Activated T-cell treated with anti-CD3 and anti-CD28 coated beads for 4 hours (primary cell): ENCODE measurements around the gene TK1.
A peak's percentile ranks its signal among the peaks of the same experiment; 100 is the strongest.
"Not testable (repeated sequence)": the region's sequence is repeated elsewhere in the genome, so short reads cannot be mapped to it uniquely, and the experiment has no call there.

ENCODE experiments used
- DNase-seq: peaks from one replicate; pipeline ENCODE4 v3.0.0-alpha.2; 2020

TK1 gene

DNA sequence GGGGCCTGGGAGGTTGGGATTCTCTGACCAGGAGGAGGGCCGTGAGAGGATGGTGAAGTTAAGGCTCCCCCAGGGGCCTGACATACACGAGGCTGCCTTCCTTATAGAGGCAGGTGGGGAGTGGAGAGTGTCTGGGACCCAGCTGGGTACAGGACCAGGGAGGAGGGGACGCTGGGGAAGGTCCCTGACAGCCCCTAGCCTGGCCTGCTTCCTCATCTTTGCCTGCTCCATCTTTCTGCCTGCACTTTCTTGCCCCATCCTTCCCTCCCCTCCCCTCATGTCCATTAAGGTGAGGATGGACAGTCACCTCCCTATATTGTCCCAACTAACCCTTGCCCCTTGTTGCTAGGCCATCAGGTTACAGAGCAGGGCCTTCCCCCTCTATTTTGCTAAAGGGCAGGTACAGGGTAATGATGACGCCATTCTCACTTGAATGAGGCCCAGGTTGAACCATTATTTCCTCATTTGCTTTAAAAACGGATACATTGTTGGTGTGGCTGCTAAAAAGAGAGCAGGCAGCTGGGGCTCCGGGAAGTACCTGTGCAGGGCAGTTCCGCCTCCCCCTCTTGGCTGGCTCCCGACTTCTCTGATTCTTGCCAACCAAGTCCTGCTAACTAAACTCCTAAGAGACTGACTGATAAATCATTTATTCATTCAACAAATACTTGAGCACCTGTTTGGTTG, 39.4 kb downstream of the TK1 start:
- no peak for DNase-seq

DNA sequence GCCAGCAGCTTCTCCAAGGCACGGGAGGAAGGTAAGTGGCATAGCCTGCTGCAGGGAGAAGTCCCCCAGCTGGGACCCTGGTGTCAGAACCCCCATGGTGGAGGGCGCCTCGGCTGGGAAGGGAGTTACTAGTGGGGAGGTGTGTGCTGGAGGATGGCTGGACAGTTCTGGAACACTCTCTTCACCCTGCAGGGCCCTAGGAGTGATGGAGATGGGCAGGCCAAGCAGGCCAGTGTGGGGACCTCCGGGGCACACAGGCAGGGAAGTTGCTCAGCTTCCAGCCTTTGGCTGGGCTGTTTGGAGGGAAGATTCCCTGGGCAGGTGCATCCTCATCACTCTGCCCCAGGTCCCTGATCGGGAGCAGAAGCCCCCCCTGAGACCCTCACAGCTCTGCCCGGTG, 40.0 kb downstream of the TK1 start:
- DNase-seq = no peak

DNA sequence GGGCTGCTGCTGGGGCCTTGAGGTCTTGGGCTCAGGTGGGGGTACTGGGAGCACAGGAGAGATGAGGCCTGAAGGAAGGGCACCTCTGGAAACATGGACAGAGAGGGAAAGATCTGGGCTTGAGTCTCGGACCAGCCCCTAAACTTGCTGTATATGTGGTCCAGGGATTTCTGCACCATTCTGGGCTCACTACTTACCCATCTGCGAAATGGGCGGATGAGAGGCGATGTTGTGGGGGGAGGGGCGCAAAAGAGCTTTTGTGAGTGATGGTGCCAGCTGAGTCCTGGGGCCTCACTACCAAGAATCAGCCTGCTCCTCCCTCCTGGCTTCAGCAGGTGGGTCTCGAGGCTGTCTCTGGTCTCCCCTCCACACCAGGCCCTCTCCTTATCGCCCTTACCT, 40.4 kb downstream of the TK1 start:
- no peak for DNase-seq

DNA sequence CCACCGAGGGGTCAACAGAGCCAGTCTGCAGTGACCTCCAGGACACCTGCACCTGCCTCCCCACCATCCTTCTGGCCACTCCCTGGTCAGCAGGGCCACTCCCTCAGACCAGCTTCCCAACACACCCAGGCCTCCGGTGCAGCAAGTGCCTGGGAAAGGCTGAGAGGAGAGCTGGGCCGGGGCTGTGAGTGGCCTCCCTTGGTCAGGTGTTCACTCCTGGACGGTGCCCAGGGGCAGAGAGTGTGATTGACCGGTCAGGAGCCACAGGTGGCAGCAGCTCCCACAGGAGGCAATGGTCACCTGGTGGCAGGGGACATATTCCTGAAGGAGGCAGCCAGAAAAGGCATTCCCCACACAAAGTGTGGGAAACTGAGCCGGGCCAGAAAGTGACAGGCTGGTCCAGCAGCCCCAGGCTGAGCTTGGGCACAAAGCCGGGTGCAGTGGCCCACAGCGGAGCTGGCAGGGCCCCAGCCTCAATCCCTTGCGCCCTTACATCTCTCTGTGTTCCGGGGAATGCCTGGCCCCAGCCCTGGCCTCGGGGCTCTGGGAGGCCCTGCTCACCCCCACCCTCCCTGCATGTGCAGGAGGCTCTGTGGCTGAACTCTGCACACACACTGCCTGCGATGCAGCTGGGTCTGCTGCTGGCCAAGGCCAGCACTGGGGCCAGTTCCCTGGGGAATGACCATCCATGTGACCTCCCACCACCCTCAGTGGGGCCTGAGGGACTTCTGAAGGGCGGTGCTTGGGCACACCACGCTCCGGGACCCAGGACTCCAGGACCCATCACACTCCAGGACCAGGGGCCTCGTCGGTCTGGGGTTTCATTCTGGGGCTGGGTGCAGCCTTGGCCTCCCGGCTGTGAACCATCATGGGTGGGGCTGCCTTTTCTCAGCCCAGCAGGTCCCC, 41.9 kb downstream of the TK1 start:
- no peak for DNase-seq

DNA sequence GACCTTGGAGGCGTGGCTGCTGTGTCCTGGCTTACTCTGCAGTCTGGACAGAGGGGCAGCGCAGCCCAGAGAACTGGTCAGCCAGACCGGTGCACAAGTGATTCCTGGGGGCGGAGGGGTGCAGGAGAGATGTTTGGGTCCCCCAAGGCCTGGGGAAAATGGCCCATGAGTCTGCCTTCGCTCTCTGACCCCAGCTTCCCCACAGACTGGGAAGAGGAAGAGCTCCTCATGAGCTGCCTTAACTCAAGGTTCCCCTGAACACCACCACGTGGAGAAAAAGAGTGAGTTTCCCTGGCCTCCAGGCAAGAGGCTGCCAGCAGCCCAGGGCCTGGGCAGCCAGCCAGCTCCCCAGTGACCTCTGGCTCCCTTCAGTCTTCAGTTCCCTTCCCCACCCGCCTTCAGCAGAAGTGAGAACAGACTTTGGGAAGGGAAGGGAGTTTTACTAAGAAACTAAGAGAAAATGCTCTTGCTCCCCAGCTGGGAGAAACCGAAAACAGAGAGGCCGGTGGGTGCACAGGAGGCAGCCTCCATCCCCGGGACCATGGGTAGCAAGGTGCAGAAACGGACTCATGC, 42.6 kb downstream of the TK1 start:
- no peak for DNase-seq

DNA sequence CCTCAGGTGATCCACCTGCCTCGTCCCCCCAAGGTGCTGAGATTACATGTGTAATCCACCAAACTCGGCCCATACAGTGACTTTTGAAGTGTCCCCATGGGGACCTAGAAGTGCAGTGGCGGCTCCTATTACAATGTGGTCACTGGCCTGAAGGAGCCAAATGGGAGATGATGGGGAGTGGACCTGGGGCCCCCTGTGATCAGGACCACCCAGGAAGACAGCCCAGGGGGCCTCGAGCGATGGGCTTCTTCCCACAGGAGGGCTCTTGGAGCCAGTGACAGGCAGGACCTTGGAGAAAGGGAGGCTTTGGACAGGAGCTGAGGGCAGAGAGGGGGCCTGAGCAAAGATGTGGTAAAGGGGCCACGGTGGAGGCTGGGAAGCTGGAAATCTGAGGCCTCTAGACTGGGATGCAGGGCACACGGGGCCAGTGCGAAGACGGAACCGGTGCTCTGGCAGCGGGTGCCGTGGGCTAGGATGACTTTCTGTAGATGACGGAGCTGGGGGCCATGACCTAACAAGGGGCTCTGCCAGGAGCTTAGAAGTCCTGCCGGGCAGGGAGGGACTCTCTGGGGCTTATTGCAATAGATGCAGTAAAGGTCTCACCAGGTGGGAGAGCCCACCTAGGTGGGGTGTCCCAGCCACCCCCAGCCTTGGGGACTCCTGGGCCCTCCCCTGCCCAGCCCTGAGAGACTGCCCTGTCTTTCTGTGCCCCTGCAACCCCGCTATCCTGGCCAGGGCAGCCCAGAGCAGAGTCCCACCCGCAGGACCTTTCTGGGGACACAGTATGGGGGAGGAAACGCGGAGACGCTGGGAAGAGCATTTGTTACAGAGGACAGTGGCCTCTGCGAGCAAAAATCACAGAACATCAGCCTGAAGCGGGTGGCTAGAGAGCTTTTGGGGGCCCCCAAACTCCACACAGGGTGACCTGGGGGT, 43.4 kb downstream of the TK1 start:
- no peak for DNase-seq

DNA sequence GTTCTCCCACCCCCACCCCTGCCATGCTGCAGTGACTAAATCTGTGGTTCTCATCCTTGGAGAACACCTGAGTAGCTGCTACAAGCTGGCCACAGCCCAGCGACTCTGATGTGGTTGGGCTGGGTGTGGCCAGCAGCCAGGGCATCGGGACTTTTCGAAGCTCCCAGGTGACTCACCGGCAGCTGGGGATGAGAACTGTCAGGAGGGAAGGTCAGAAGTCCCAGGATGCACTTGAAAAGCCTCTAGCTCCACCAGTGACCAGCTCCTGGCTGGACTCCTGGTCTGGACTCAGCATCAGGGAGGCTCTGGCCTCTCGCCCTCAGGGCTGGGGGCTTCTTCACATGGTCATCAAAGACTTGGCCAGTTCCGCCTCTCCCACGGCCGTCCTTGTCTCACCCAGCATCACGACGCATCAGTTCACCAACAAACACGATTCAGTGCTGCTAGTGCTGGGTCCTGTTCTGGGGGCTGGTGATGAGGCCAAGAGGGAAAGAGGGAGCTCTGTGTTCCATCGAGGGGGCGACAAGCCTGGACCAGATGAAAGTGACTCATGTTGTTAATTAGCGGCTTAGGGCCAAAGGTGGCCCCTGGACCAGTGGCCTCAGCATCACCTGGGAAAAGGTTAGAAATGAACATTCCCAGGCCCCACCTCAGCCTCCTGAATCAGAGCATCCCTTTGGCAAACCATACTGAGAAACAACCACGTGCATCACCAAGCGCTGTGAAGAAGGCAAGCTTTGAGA, 44.6 kb downstream of the TK1 start:
- no peak for DNase-seq

DNA sequence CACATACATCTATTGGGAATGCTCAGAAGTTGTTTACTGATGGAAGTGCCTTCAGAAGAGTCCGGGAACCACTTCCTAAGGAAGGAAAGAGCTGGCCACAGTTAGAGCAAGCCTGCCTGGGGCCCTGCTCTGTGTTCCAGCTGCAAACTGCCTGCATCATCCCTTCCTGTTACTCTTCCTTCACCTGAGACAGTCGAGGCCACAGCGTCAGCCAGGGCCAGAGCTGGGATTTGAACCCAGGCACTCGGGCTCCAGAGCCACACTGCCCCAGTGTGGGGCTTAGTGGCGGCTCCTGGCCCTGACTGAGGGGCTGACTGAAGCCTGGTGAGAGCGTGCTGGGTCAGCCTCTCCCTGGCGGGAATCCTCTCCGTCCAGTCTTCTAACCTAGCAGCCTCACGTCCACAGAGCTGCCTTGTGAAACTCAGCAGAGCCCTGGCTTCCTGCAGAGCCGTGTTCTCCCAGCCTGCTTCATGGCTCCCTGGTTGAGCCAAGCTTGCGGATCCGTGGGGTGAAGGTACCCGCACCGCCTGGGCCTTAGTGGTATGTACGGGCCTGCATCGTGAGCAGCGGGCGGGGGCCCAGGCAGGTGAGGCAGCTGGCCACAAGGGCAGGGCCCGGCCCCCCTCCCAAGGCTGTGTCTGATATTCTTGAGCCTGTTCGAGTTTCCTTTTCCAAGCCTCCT, 45.3 kb downstream of the TK1 start:
- DNase-seq = no peak

DNA sequence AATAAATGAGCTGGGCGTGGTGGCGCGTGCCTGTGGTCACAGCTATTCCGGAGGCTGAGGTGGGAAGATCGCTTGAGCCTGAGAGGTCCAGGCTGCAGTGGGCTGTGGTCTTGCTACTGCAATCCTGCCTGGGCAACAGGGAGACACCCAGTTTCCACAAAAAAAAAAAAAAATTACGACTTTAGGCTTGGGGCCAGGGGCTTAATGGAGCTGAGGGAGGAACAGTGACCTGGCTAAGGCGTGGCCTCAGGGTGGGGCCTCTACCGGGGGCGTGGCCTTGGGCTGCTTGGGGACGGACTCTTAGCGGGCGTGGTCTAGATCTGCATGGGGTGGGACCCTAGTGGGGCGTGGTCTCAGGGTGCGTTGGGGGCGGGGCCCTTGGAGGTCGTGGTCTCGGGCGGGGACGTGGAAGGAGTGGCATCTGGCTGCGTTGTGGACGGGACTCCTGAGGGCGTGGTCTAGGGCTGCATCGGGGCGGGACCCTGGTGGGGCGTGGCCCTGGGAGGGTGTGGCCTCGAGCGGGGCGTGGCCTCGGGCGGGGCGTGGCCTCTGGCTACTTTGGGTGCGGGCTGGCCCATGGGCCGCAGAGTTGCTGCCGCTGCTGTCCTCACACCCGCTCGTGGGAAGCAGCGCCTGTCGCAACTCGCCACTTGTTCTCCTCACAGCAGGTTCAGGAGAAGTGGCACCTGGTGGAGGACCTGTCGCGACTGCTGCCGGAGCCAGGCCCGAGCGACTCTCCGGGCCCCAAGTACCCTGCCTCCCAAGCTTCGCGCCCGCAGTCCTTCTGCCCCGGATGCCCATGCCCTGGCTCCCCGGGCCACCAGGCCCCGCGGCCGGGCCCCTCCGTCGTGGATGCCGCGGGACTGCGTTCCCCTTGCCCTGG, 46.4 kb downstream of the TK1 start:
- peak; percentile 86 for DNase-seq

DNA sequence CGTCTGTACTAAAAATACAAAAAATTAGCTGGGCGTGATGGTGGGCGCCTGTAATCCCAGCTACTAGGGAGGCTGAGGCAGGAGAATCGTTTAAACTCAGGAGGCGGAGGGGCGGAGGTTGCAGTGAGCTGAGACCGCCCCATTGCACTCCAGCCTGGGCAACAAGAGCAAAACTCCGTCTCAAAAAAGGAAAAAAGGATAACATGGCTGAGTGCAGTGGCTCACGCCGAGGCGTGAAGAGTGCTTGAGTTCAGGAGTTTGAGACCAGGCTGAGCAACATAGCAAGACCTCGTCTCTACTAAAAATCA, 47.0 kb downstream of the TK1 start:
- not testable (repeated sequence) for DNase-seq

DNA sequence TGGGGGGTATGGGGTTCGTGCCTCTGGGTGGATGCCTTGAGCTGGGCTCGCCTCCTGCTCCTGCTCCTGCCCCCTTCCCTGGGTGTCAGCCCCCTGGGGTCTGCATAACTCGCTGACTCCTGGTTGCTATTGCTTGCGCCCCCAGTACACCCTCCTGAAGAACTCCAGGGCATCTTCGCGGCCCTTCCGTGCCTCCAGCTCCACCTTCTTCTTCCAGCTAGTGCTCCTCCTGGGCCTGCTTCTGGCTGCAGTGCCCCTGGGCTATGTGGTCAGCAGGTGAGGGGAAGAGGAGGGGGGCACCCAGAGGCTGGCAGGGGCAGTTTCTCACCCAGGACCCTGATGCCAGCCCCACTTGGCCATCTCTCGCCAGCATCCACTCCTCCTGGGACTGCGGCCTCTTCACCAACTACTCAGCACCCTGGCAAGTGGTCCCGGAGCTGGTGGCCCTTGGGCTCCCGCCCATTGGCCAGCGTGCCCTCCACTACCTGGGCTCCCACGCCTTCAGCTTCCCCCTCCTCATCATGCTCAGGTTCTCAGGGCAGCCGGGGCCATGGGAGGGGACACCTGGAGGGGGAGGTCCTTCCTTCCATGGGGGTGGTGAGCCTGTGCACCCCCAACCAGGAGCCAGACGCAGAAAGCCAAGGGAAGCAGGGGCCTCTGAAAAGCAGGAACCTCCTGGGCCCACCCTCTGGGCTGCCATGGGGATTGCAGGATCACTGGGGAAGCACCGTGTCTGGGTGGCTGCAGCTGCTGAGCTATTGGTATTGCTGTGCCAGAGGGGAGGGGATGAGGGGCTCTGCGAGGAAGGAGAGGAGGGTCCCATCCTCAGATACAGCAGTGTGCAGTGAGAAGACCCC, 48.4 kb downstream of the TK1 start:
- DNase-seq = no peak

DNA sequence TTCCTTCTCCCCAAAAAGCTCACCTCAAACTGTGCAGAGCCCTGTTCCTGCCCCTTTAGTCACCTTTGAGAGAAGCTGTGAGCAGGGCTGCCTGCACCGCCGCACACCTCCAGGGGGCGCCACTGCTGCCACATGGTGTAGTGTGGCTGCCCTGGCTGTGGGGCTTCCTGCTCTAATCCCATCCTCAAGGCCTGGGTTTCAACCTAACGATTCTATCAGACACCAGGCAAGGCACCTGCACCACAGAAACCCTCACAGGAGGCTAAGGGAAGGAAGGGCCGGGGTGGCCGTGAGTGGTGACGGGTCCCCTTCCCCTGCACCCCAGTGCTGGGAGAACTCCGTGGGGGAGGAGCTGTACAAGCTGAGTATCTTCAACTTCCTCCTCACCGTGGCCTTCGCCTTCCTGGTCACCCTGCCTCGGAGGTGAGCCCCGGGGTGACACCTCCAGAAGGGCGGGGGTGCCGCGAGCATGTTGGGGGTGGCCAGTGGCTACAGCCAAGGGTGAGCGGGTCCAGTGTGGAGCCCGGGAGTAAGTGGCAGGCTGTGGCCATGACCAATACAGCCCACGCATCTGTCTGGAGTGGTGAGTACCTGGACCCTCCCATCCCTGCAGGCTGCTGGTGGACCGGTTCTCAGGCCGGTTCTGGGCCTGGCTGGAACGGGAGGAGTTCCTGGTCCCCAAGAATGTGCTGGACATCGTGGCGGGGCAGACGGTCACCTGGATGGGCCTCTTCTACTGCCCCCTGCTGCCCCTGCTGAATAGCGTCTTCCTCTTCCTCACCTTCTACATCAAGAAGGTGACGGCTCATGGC, 49.3 kb downstream of the TK1 start:
- no peak for DNase-seq

DNA sequence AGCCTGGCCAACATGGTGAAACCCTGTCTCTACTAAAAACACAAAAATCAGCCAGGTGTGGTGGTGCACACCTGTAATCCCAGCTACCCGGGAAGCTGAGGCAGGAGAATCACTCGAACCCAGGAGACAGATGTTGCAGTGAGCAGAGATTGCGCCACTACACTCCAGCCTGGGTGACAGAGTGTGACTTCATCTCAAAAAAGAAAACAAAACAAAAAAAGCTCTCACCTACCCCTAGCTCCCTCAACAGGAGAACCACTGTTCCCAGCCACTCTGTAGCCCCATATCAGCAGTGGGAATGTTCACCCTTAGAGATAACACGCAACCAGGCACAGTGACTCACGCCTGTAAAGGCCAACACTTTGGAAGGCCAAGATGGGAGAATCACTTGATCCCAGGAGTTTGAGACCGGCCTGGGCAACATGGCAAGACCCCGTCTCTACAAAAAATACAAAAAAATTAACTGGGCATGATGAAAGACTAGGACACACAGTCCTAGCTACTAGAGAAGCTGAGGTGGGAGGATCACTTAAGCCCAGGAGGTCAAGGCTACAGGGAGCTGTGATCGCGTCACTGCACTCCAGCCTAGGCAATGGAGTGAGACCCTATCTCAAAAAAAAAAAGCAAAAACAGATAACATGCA, 50.9 kb downstream of the TK1 start:
- no peak for DNase-seq

DNA sequence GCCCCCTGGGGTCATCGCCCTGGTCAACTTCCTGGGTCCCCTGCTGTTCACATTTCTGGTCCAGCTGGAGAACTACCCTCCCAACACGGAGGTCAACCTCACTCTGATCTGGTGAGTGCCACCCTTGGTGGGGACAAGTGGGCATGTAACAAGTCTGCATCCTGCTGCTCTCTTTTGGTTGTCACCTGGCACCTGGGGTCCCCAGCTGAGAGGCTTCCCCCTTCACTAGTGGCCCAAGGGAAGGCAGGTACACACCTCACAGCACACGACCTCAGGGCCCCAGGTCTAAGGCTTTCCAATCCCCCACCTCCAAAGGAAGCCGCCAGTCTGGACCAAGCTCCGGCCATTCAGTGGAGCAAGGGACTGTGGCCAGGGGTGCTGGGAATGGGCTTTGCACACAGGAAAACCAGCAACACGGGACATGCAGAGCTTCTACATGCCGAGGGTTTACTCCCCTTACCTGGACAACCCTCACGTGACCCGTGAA, 51.9 kb downstream of the TK1 start:
- no peak for DNase-seq

DNA sequence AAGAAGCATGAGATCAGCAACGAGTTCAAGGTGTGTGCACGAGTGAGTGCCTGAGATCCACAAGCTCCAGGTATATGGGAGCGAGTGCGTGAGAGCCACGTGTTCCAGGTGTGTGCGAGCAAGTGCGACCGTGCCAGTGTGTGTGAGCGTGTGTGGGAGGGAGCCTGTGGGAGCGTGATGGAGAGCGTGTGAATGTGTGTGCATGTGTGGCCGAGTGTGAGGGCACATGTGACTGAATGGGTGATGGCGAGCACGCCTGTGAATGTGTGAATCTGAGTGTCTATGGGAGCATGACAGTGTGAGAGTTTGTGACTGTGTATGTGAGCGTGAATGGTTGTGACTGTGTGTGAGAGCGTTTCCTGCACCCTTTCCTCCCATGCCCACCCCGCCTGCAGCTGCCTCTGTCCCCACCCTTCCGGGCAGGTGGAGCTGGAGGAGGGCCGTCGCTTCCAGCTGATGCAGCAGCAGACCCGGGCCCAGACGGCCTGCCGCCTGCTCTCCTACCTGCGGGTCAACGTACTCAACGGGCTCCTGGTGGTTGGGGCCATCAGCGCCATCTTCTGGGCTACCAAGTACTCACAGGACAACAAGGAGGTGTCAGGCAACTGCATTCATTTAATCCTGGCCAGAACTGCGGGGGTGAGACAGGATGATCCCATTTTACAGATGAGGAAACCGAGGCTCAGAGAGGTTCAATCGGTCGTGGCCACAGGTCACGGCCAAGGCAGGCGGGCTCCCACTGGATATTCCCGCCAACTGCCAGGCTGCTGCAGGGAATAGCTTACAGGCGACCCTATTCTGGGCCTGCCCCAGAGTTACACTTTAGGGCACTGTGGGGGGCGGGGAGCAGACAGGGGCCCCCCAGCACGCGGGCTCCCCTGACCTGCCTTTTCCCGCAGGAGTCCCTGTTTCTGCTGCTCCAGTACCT, 52.6 kb downstream of the TK1 start:
- DNase-seq = peak; percentile 56

DNA sequence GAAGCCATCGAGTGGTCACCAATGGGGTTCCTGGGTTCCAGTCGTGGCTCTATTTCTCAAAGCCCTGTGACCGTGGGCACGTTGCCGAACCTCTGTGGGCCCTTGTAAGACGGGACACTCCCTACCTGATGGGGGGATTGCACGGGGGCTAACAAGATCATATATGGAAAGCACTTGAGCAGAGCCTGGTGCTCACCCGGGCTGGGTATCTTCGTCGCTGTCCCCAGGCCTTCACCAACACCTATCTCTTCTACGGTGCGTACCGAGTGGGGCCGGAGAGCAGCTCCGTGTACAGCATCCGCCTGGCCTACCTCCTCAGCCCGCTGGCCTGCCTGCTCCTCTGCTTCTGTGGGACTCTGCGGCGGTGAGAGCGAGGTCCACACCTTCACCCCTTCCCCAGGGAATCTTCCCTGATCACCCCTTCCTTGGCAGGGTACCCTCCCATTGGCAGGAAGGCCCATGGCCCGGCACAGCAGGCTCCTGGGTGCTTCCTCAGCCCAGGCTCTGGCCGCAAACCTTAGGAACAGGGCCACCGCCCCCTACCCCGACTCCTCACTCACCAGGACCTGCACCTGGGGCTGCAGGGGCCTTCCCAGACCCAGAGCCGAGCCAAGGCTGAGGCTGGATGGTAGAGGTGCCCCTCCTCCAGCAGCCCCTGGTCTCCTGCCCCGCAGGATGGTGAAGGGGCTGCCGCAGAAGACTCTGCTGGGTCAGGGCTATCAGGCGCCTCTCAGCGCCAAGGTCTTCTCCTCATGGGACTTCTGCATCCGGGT, 53.5 kb downstream of the TK1 start:
- no peak for DNase-seq
